NCI-H2227 treated with DMSO at 0.1 percent for 48 hours (cell line): Measurements from ENCODE around the gene MSH3.
"Not testable (repeated sequence)": the region's sequence is repeated elsewhere in the genome, so short reads cannot be mapped to it uniquely, and the experiment has no call there.

Experiments
- DNase-seq: peaks from one replicate; lab custom pipeline; 2025; lab: John Stamatoyannopoulos, UW

Gene MSH3

DNA sequence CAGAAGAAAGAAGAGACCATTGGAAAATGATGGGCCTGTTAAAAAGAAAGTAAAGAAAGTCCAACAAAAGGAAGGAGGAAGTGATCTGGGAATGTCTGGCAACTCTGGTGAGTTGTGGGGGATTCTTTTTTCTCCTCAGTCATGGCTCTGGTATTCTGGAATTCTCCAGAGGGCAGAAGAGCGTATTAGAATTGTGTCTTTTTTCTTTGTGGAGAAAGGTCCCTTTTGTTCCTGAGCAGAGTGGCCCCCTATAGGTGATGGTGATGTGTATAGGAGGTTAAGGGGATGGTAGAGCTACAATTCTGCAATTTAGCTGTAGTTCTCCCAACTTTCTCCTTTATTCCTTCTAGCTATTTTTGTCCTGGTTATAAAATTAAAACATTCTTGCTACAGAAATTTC lies 2.0 kb downstream of the MSH3 start:
- DNase-seq: no peak

GRCh38 chr5:80659106-80659505 lies 4.7 kb downstream of the MSH3 start:
- DNase-seq: no peak

GRCh38 chr5:80660661-80661060 lies 6.2 kb downstream of the MSH3 start:
- not testable (repeated sequence) for DNase-seq

DNA sequence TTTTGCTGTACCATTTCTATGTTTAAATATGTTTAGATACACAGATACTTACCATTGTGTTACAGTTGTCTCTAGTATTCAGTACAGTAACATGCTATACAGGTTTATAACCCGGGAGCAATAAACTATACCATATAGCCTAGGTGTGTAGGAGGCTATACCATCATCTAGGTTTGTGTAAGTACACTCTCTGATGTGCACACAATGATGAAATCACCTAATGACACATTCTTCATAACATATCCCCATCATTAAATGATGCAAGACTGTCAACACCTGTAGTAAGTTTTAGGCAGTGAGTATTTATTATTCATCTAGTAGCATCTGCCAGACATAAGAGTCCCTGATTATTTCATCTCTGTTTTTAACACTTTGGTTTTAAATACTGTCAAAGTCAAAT lies 7.7 kb downstream of the MSH3 start:
- no peak for DNase-seq

DNA sequence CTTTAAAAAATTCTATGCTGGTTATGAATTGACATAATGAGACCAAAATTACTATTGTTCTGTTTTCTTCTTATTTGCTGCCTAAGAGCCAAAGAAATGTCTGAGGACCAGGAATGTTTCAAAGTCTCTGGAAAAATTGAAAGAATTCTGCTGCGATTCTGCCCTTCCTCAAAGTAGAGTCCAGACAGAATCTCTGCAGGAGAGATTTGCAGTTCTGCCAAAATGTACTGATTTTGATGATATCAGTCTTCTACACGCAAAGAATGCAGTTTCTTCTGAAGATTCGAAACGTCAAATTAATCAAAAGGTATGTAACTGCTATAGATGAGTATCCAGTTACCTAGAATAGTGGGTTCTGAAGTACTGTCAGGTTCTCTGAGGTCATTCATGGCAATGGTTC lies 10.6 kb downstream of the MSH3 start:
- DNase-seq: no peak

- DNase-seq: no peak
Observed at GRCh38 chr5:80667384-80667783, 12.9 kb downstream of the MSH3 start.

DNA sequence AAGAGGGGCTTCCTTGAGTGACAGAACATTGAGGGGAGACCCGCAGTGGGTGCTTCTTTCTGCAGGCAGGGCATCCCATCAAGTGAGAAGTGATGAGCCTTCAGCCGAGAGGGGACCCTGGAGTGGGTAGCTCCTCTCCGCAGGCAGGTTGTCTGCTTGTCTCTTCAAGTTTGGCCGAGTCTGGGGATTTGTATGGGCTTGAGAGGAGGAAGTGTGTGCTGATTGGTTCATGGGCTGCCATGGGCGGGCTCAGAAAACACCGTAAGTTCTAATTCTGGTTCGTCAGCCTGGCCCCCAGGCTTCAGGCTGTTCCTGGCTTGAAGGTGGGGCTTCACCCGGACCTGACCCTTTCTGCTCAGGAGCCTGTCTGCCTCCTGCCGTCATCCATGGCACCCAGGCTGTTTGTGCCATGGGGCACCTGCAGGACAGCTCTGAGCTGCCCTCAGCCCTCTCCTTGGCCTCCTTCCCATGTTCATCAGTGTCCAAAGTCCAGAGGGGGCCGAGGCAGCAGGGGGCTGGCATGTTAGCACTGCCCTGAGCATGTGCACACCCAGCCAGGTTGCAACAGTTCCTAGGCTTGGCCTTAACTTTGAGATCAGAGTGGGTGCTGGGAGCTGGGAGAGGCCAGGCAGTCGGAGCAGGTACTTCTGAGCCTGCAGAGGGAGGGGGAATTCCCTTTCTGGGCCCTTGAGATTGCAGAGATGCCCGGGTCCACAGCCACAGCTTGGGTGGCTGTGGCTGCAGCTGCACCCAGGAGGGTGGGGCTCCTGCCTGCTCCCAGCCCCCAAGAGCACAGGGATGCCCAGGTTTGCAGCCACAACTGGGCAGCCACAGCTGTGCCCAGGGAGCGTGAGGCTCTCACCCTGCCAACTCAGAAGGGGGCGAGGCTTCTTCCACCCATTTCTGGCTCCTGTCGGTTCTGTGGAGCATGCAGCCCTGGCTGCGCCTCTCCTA lies 13.8 kb downstream of the MSH3 start:
- DNase-seq: no peak

DNA sequence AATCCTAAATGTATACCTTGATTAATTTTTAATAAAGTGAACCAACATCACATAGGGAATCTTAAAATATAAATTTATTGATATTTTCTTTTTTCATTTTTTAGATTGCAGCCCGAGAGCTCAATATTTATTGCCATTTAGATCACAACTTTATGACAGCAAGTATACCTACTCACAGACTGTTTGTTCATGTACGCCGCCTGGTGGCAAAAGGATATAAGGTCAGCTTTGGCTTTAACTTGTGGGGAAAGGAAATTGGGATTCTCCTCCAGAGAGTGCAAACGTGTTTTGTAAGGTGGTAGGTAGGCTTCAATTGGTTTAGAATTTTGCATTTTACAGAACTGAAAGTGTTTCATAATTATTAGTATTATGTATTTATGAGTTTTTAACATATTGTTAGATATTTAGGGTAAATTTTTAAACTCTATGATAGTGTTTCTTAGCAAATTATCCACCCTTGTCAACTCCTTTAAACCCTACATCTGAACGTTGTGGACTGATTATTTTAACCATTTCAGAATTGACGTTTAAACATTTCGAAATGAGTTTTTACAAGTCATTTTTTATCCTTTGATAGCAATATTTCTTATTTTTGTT lies 17.8 kb downstream of the MSH3 start:
- DNase-seq: peak; percentile 54

DNA sequence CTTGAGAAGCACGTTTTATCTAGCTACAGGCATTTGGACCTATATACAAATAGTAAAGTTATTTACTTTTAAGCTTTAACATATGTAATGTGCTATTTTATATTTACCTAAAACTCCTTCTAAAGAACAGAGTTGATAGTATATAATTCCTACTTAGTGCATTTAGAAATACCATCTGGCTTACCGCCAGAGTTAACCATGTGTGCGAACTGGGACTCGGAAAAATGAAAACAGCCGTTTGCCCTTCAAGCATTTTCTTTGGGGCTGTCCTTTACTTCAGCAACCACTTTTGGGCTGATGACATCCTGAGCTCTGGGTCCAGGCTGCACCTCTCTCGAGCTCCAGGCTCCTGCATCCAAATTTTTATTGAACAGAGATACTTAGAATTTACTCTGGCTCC lies 22.3 kb downstream of the MSH3 start:
- DNase-seq: no peak

DNA sequence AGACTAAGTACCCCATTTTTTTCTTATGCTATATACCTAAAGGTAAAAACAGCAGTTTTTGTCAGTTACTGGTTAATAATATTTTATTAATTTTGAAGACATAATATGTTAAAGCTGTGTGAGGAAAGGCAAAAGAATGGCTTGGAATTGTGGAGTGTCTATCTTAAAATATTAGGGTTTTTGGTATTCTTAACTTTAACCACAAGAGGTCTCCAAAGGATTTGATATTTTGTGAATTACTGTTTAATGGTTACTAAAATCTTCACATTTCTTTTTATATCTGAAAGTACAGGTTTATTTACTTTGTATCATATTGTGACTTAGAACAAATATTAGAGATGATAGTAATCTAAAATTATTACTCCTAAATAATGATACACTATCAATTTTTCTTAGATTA lies 32.3 kb downstream of the MSH3 start:
- DNase-seq: peak; percentile 12

DNA sequence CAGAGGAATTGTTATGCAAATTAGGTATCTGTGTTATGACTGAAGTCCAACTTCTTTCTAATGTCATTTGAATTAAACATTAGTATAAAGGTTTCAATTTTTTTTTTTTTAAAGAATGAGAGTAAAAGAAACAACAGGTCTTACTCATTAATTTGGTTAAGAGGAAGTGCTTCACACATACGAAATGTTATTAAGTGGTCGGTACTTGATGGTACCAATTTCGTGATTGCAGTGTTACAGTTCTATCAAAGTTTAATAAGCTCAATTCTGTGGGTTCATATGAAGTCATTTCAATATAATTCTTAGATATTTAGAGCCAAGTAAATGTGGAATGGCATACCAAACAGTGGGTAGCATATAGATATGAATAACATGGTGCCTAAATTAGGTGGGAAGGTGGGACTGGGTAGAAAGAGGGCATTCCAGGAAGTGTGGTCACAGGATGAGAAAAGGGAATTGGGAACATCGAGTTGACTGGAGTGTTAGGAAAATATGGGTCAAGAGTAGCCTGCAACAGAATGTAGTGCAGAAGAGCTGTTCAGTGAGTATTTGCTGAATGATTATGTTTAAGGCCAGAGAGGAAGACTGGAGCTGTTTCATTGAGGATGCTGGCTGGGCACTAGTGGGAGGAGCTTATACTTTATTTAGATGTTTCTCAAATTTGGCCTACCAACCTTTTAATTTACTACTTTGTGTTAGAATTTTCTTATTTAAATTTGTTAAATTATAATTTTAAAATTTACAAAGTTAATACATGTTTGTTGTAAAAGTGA lies 34.4 kb downstream of the MSH3 start:
- no peak for DNase-seq

DNA sequence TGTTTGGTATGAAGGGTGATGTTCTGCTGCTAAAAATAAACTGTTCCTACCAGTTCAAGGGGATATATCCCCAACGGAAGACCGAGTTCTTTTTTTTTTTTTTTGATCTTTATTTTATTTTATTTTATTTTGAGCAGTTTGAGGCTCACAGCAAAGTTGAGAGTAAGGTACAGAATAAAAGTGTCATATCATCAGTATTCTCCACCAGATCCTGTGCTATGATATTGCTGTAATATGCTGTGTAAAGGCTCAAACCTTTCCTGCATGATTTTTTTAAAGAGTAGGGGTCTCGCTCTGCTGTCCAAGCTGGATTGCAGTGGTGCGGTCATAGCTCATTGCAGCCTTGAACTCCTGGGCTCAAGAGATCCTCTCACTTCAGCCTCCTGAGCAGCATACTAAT lies 35.2 kb downstream of the MSH3 start:
- DNase-seq: no peak

DNA sequence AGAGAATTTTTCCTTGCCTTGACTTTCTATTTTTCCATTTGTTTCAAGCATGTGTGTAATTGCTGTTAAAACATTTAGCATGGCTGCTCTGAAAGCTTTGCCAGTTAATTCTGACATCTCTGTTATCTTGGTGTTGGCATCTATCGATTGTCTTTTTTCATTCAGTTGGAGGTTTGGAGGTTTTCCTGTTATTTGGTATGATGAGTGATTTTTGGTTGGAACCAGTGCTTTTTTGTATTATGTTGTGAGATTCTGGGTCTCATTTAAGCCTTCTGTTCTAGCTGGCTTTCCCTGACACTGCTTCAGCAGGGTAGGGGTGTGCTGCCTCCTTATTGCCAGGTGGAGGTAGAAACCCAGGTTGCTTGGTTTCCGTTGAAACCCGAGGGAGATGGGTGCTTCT lies 41.2 kb downstream of the MSH3 start:
- DNase-seq: no peak

DNA sequence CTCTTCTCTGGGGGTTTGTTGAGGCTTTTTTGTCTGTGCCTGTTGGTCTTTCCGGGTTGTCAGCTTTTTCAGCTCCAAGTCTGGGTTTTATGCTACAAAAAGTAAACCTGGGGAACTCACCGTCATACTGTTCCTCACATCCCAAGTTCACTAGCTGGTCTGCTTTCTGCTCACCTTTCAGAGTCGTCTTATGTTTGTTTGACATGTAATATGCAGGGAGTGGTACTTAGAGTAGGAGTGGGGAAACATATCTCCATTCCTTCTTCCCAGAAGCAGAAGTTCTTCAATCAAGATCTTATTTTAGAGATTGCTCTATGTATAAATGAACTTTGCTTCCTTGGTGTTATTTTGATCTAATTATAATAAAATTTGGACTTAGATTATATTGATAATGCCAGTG lies 42.0 kb downstream of the MSH3 start:
- DNase-seq: no peak

GRCh38 chr5:80697100-80697499 lies 42.6 kb downstream of the MSH3 start:
- no peak for DNase-seq

DNA sequence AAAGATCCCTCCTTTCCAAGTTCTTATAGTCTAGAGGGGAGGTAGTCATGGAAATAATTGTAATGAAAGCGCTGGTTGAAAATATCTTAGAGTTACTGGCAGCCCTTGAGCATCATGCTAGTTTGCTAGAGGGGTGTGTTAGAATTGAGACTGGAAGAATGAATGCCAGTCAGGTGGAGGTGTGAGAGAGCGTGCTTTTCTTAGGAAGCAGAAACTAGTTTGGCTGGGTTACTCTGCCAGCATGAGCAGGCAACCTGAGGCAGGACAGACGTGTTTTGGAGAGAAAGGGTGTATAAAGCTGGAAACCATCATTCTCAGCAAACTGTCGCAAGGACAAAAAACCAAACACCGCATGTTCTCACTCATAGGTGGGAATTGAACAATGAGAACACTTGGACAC lies 43.9 kb downstream of the MSH3 start:
- DNase-seq: no peak

DNA sequence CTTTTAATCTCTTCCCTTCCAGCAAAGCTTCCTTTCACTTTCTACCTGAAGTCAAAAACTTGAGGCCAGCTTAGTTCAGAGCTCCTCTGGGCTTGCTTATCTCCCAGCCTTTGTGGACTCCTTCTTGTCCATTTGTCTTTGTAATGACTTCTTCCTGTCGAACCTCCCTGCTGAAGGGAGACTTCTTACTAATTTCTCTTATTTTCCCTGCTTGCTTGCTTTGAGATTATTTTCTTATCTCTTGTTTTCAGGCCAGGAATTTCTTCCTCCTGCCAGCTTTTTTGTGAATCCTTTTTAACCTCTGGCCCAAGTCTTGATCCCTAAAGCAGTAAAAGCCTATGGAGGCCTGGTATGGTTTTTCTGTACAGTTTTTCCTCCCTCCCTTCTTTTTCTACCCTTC lies 47.1 kb downstream of the MSH3 start:
- DNase-seq: no peak

- no peak for DNase-seq
Observed at GRCh38 chr5:80703291-80703690, 48.8 kb downstream of the MSH3 start.

GRCh38 chr5:80703747-80704146 lies 49.3 kb downstream of the MSH3 start:
- DNase-seq: no peak

DNA sequence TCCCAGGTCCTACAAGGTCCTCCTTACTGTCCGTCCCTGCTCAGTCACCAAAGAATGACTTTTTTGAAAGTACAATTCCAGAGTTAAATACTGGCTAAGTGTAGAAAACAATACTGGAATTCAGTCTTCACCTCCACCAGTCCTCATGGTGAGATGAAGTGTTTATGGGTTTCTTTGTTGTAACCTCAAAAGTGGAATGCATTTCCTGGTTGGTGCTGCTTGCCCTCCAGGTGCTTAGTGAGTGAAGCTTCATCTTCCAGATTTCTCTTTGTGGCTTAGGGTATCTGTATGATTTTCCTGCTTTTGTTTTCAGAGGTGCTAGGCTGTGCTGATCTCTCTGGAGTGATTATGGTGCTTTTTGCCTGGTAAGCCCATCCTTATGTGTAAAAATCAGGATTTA lies 49.8 kb downstream of the MSH3 start:
- no peak for DNase-seq

DNA sequence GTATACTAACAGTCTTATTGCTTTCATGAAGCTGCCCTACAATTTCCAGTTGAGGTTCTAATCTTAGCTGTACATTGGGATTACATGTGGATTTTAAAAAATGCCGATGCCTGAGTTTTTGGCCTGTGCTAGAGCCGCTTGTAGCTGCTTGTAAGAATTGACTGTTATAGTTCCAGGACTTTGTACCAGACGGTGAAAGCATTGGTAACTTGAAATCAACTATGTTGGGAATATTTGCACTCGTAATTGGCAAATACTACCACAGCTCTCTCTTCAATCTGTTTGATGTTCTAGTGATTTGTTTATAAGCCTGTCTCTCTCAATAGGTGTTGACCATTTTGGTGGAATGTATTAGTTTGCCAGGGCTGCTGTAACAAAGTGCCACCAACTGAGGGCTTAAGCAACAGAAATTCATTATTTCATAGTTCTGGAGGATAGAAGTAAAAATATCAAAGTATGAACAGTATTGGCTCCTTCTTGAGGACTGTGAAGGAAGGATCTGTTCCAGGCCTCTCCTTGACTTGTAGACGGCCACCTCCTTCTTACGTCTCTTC lies 50.8 kb downstream of the MSH3 start:
- DNase-seq: no peak

- no peak for DNase-seq
Observed at GRCh38 chr5:80705801-80706200, 51.3 kb downstream of the MSH3 start.
